IMR-90 (cell line): Measurements from ENCODE around the gene RPL19.

Experiments
- CEBPB ChIP-seq: IDR thresholded peaks from 2 replicates; pipeline ENCODE4 v1.6.1; 2012; ENCODE audit warnings: low read depth, low read length, improper control_type of control experiment
- CTCF ChIP-seq: conservative IDR thresholded peaks from 2 replicates; pipeline ENCODE4 v1.5.1; 2012; ENCODE audit warnings: mild to moderate bottlenecking, low read depth, low read length, improper control_type of control experiment
- NFE2L2 ChIP-seq: fragments of 150-350 bp; IDR thresholded peaks from 2 replicates; pipeline ENCODE4 v1.6.1; 2016; ENCODE audit warnings: low read depth, mild to moderate bottlenecking, low read length
- POLR2A ChIP-seq: IDR thresholded peaks from 2 replicates; pipeline ENCODE4 v1.6.1; 2012; ENCODE audit warnings: mild to moderate bottlenecking, low read depth, low read length
- RAD21 ChIP-seq: IDR thresholded peaks from 2 replicates; pipeline ENCODE4 v1.6.1; 2012; ENCODE audit warnings: low read length, improper control_type of control experiment
- RCOR1 ChIP-seq: IDR thresholded peaks from 2 replicates; pipeline ENCODE4 v1.6.1; 2012; ENCODE audit warnings: mild to moderate bottlenecking, low read length, improper control_type of control experiment; ENCODE audit not compliant: insufficient replicate concordance
- RFX5 ChIP-seq: IDR thresholded peaks from 2 replicates; pipeline ENCODE4 v1.8.0; 2012; ENCODE audit warnings: low read depth, mild to moderate bottlenecking, low read length, moderate library complexity
- SMC3 ChIP-seq: fragments of 150-350 bp; IDR thresholded peaks from 2 replicates; pipeline ENCODE4 v1.6.1; 2016; ENCODE audit warnings: low read depth, mild to moderate bottlenecking, antibody characterized with exemption, low read length, moderate library complexity
- USF2 ChIP-seq: fragments of 150-350 bp; IDR thresholded peaks from 2 replicates; pipeline ENCODE4 v1.6.1; 2017; ENCODE audit warnings: mild to moderate bottlenecking, antibody characterized with exemption, low read length, low read depth

- TF ChIP-seq RFX5 (no peak), CTCF (no peak), SMC3 (no peak), POLR2A (no peak), RCOR1 (no peak), RAD21 (no peak), USF2 (no peak), CEBPB (no peak), NFE2L2 (no peak)
Observed at GRCh38 chr17:39158623-39159022, 41.5 kb upstream of the RPL19 start.
